ENCODE measurements around the gene ZNF674. TPM values are rescaled to one million over a fixed set of nuclear protein-coding genes. Genes with fewer than 3 reads are reported as not detected.
"Not testable (repeated sequence)": the region's sequence is repeated elsewhere in the genome, so short reads cannot be mapped to it uniquely, and the experiment has no call there.

Gene ZNF674
- total RNA-seq, 1 donor, result 0.94 TPM

DNA sequence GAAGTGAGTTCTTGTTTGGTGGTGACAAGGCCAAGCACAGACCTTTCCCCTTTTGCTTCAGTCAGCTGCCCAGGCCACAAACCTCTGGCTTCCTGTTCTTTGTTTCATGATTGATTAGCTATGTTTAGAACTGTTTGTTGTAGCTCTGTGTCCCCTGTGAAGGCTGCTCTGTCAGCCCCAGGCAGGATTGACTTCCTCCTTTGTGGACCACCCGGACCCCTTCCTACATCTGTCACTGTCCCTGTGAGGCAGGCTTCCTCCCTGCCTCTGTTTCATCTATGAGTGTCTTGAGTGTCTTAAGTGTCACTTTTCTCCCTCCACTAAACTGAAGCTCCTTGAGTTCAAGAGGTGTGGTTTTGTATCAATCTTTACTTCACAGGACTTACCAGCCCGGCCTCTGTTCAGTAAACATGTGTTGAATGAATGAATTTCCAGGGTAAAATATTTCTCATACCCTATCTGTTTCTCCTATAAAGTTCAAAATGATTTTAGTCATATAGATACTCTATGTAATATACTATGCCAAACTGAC lies 83.5 kb downstream of the ZNF674 start:
- Histone ChIP-seq H3K27me3 (ENCODE audit: insufficient read depth, low read length) (no peaks in the 10 kb centered on the region), H3K9me3 (ENCODE audit: low read depth, low read length) (no peaks in the 10 kb centered on the region), H3K4me1 (ENCODE audit: insufficient read depth, low read length) (peaks cover 7% of the 10 kb centered on the region), H3K4me3 (ENCODE audit: low read length) (no peak overlapping the region)

- not testable (repeated sequence) for H3K4me3 ChIP-seq (ENCODE audit: low read length); H3K27me3 ChIP-seq (ENCODE audit: insufficient read depth, low read length); H3K9me3 ChIP-seq (ENCODE audit: low read depth, low read length); H3K4me1 ChIP-seq (ENCODE audit: insufficient read depth, low read length)
Measured at GRCh38 chrX:46460801-46461659, 84.2 kb downstream of the ZNF674 start.

- Histone ChIP-seq H3K4me3 (ENCODE audit: low read length) (no peak overlapping the region), H3K27me3 (ENCODE audit: insufficient read depth, low read length) (no peaks in the 10 kb centered on the region), H3K4me1 (ENCODE audit: insufficient read depth, low read length) (peaks cover 7% of the 10 kb centered on the region), H3K9me3 (ENCODE audit: low read depth, low read length) (no peaks in the 10 kb centered on the region)
Measured at GRCh38 chrX:46459603-46460002, 85.6 kb downstream of the ZNF674 start.

GRCh38 chrX:46456125-46456922 lies 88.9 kb downstream of the ZNF674 start:
- peaks cover 2% of the 10 kb centered on the region for H3K4me1 ChIP-seq (ENCODE audit: insufficient read depth, low read length)
- H3K9me3 ChIP-seq (ENCODE audit: low read depth, low read length), result no peaks in the 10 kb centered on the region
- no peaks in the 10 kb centered on the region for H3K27me3 ChIP-seq (ENCODE audit: insufficient read depth, low read length)
- H3K4me3 ChIP-seq (ENCODE audit: low read length), result no peak overlapping the region

Other genes starting within 250 kb of the ZNF674 start
- 24.7 TPM for gene CHST7, start 28.3 kb upstream of the ZNF674 start, total RNA-seq
- 12.5 TPM for gene SLC9A7, start 213.7 kb upstream of the ZNF674 start, total RNA-seq

Measured in mononuclear cell (primary cell).